ENCODE results near the gene PDLIM4.

The PDLIM4 gene

DNA sequence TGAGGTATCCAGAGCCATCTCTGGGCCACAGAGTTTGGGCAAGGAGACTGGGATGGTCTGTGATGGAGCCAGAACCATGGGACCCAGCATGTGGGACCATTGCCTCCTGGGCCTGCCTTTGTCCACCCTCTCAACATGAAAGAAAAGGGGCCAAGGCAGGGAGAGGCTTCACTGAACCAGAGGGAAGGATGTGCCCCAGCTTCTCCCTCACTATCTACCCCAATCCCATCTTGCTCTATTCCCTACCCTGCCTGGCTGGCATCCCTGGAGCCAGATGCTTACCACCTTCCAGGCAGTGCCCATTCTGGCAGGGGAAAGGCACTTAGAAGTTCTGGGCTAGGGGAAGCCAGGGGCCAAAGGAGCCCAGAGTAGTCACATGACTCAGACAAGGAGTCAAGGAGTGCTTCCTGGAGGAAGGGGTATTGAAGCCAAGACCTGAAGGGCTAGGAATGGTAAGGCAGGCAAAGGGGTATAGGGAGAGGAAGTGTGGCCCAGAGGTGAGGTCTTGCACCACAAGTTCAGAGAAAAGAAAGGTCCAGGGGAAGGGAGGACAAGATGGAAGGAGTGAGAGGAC is 9.8 kb downstream of the PDLIM4 start:
- H3K9ac ChIP-seq (ENCODE audit: low read depth in 1 of 2, low read length in 2 of 2): no peak overlapping the region
- peaks cover 13 to 30% of the 10 kb centered on the region in 2 donors for H3K4me1 ChIP-seq (ENCODE audit: control insufficient read depth in 2 of 2, insufficient read depth in 2 of 2, low read length in 2 of 2)
- H3K27ac ChIP-seq (ENCODE audit: low read depth in 2 of 2, low read length in 2 of 2): no peak overlapping the region
- no peaks in the 10 kb centered on the region for H3K9me3 ChIP-seq (ENCODE audit: control insufficient read depth in 2 of 2, low read length in 2 of 2)
- H3K4me3 ChIP-seq (ENCODE audit: low read length in 2 of 2): no peak overlapping the region
- no peaks in the 10 kb centered on the region for H3K27me3 ChIP-seq (ENCODE audit: control insufficient read depth in 2 of 2, insufficient read depth in 2 of 2, low read length in 2 of 2)
- H3K36me3 ChIP-seq (ENCODE audit: control insufficient read depth in 2 of 2, insufficient read depth in 2 of 2, low read length in 2 of 2): no peaks in the 10 kb centered on the region

DNA sequence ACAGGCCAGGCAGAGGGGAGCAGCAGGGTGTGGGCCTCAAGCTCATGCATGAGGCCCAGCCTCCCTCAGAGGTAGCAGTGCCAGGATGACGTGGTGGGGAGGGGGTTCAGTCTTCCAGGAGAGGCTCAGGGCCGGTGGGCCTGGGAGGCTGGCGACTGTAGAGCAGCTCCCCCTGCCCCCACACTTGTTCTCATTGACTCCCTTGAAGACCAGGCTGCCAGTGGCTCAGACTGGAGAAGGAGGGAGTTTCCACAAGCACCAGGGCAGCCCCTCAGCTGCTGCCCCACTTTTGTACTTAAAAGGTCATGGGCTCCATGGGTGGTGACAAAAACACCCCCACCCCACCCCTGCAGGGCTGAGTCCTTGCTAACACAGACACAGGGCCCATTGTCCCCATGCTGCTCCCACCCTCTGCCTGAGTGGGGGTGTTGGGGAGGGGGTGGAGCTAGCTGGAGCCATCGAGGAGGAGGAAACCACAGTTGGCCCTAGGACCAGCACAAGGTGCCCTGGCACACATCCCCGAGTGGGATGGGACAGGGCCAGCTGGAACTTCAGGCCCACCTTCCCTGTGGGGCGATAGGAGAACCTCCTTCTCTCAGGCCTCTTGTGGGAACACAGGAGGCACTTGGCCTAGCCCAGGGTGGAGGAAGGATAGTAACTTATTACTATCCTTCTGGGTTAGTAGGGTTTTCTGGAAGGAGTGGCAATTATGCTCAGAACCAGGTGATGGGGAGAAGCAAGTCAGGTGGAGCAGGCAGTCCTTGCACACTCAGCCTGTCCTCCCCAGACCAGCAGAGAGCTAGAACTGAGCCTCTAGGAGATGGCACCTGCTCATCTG is 10.7 kb downstream of the PDLIM4 start:
- H3K9me3 ChIP-seq (ENCODE audit: control insufficient read depth in 2 of 2, low read length in 2 of 2): no peaks in the 10 kb centered on the region
- peaks cover 17 to 37% of the 10 kb centered on the region in 2 donors for H3K4me1 ChIP-seq (ENCODE audit: control insufficient read depth in 2 of 2, insufficient read depth in 2 of 2, low read length in 2 of 2)
- no peak overlapping the region for H3K9ac ChIP-seq (ENCODE audit: low read depth in 1 of 2, low read length in 2 of 2)
- no peak overlapping the region for H3K4me3 ChIP-seq (ENCODE audit: low read length in 2 of 2)
- H3K27ac ChIP-seq (ENCODE audit: low read depth in 2 of 2, low read length in 2 of 2): no peak overlapping the region
- H3K36me3 ChIP-seq (ENCODE audit: control insufficient read depth in 2 of 2, insufficient read depth in 2 of 2, low read length in 2 of 2): no peaks in the 10 kb centered on the region
- no peaks in the 10 kb centered on the region for H3K27me3 ChIP-seq (ENCODE audit: control insufficient read depth in 2 of 2, insufficient read depth in 2 of 2, low read length in 2 of 2)

DNA sequence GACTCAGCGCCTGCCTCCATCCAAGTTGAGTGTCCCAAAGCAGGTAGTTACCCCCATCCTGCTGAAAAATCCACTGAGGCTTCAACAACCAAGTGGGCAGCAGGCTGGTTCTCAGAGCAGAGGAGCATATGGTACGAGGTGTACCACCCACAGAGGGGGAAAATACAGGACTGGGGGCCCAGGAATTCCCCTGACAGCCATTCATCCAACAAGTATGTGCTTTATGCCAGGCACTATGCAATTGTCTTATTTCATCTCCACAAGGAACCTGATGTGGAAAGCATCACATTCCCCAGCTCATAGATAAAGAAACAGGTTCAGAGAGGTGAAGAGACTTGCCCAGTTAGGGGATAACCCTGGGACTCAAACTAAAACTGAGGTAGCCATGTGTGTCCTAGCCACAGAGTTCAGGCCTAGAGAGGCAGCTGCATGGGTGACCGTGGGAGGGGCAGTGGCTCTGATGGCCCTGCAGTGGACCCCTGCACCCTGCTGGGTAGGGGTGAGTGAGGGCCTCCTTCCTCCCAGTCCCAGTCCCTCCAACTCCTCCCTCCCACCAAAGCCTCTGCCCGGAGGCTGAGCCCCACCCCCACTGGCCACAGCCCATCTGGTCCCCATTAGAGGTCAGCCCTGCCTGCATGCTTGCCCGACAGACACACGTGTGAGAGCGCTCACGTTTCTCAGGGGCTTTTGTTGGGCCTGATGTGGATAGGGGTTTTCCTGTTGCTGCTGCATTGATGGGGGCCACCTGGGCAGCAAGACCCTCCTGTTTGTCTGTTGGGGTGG is 11.5 kb downstream of the PDLIM4 start:
- no peak overlapping the region for H3K9ac ChIP-seq (ENCODE audit: low read depth in 1 of 2, low read length in 2 of 2)
- no peak overlapping the region for H3K27ac ChIP-seq (ENCODE audit: low read depth in 2 of 2, low read length in 2 of 2)
- no peaks in the 10 kb centered on the region for H3K36me3 ChIP-seq (ENCODE audit: control insufficient read depth in 2 of 2, insufficient read depth in 2 of 2, low read length in 2 of 2)
- peaks cover 21 to 39% of the 10 kb centered on the region in 2 donors for H3K4me1 ChIP-seq (ENCODE audit: control insufficient read depth in 2 of 2, insufficient read depth in 2 of 2, low read length in 2 of 2)
- no peak overlapping the region for H3K4me3 ChIP-seq (ENCODE audit: low read length in 2 of 2)
- H3K27me3 ChIP-seq (ENCODE audit: control insufficient read depth in 2 of 2, insufficient read depth in 2 of 2, low read length in 2 of 2): no peaks in the 10 kb centered on the region
- no peaks in the 10 kb centered on the region for H3K9me3 ChIP-seq (ENCODE audit: control insufficient read depth in 2 of 2, low read length in 2 of 2)

DNA sequence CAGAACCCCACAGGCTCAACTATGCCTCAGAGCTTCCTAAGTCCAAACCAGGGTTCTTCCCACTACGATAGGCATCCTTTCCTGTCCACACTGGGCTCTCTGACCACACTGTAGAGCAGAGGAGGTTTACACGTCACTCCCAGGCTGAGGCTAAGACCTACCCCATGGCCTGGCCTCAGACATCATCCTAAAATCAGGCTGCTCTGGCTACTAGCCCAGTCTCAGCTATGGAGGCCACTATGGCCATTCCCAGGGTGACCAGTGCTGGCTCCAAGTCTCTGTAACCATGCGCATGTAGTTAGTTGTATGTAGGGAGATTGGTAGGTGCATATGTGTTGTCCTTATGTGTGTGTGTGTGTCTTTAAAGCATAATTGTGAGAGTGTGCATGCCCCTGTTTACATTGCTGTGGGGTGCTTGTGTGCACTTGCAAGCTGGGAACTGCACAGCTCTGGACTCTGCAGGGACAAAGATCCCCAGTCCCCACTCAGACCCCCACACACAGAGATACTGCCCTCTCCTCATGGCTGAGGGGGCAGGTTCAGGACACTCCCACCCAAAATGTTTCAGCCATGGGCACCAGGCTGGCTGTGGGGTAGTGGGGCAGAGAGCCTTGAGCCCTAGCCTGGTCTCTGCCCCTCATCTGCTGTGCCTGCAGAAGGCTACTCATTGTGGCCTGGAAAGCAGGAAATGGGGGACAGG is 12.3 kb downstream of the PDLIM4 start:
- H3K27me3 ChIP-seq (ENCODE audit: control insufficient read depth in 2 of 2, insufficient read depth in 2 of 2, low read length in 2 of 2): no peaks in the 10 kb centered on the region
- H3K9me3 ChIP-seq (ENCODE audit: control insufficient read depth in 2 of 2, low read length in 2 of 2): no peaks in the 10 kb centered on the region
- peaks cover 28 to 41% of the 10 kb centered on the region in 2 donors for H3K4me1 ChIP-seq (ENCODE audit: control insufficient read depth in 2 of 2, insufficient read depth in 2 of 2, low read length in 2 of 2)
- H3K4me3 ChIP-seq (ENCODE audit: low read length in 2 of 2): no peak overlapping the region
- no peak overlapping the region for H3K9ac ChIP-seq (ENCODE audit: low read depth in 1 of 2, low read length in 2 of 2)
- no peaks in the 10 kb centered on the region for H3K36me3 ChIP-seq (ENCODE audit: control insufficient read depth in 2 of 2, insufficient read depth in 2 of 2, low read length in 2 of 2)
- H3K27ac ChIP-seq (ENCODE audit: low read depth in 2 of 2, low read length in 2 of 2): no peak overlapping the region

DNA sequence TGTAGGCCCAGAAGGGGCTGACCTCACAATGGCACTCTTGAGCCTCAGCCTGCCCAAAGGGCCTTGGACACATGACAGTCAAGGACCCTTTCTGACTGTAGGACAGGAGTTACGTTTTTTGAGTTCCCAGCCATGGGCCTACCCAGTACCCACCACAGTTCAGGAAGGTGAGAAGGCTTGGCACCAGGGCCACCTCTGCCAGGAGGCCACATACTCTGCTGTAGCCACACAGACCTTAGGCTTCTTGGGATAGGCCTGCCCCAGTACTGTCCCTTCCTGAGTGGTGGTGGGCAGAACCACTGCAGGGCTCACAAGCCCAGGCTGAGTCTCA is 12.8 kb downstream of the PDLIM4 start:
- H3K27ac ChIP-seq (ENCODE audit: low read depth in 2 of 2, low read length in 2 of 2): no peak overlapping the region
- no peak overlapping the region for H3K9ac ChIP-seq (ENCODE audit: low read depth in 1 of 2, low read length in 2 of 2)
- H3K9me3 ChIP-seq (ENCODE audit: control insufficient read depth in 2 of 2, low read length in 2 of 2): no peaks in the 10 kb centered on the region
- no peaks in the 10 kb centered on the region for H3K27me3 ChIP-seq (ENCODE audit: control insufficient read depth in 2 of 2, insufficient read depth in 2 of 2, low read length in 2 of 2)
- H3K36me3 ChIP-seq (ENCODE audit: control insufficient read depth in 2 of 2, insufficient read depth in 2 of 2, low read length in 2 of 2): no peaks in the 10 kb centered on the region
- H3K4me1 ChIP-seq (ENCODE audit: control insufficient read depth in 2 of 2, insufficient read depth in 2 of 2, low read length in 2 of 2): peaks cover 24 to 37% of the 10 kb centered on the region in 2 donors
- H3K4me3 ChIP-seq (ENCODE audit: low read length in 2 of 2): no peak overlapping the region

DNA sequence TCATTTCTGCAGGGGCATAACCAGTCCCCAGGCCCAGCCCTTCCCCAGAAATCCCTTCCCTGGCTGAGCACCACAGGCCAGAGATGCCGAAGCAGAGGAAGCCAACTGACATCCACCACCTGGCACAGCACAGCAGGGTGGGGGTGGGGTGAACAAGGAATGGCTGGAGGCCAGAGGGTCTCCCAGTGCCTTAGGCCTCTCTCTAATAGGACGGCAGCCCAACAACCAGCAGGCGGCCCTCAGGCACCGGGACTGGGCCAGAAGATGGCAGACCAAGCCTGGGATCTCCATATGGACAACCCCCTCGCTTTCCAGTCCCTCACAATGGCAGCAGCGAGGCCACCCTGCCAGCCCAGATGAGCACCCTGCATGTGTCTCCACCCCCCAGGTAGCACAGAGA is 13.2 kb downstream of the PDLIM4 start:
- Histone ChIP-seq H3K36me3 (ENCODE audit: control insufficient read depth in 2 of 2, insufficient read depth in 2 of 2, low read length in 2 of 2) (no peaks in the 10 kb centered on the region), H3K4me1 (ENCODE audit: control insufficient read depth in 2 of 2, insufficient read depth in 2 of 2, low read length in 2 of 2) (peaks cover 21 to 33% of the 10 kb centered on the region in 2 donors), H3K4me3 (ENCODE audit: low read length in 2 of 2) (no peak overlapping the region), H3K27me3 (ENCODE audit: control insufficient read depth in 2 of 2, insufficient read depth in 2 of 2, low read length in 2 of 2) (no peaks in the 10 kb centered on the region), H3K9me3 (ENCODE audit: control insufficient read depth in 2 of 2, low read length in 2 of 2) (no peaks in the 10 kb centered on the region), H3K27ac (ENCODE audit: low read depth in 2 of 2, low read length in 2 of 2) (no peak overlapping the region), H3K9ac (ENCODE audit: low read depth in 1 of 2, low read length in 2 of 2) (no peak overlapping the region)

DNA sequence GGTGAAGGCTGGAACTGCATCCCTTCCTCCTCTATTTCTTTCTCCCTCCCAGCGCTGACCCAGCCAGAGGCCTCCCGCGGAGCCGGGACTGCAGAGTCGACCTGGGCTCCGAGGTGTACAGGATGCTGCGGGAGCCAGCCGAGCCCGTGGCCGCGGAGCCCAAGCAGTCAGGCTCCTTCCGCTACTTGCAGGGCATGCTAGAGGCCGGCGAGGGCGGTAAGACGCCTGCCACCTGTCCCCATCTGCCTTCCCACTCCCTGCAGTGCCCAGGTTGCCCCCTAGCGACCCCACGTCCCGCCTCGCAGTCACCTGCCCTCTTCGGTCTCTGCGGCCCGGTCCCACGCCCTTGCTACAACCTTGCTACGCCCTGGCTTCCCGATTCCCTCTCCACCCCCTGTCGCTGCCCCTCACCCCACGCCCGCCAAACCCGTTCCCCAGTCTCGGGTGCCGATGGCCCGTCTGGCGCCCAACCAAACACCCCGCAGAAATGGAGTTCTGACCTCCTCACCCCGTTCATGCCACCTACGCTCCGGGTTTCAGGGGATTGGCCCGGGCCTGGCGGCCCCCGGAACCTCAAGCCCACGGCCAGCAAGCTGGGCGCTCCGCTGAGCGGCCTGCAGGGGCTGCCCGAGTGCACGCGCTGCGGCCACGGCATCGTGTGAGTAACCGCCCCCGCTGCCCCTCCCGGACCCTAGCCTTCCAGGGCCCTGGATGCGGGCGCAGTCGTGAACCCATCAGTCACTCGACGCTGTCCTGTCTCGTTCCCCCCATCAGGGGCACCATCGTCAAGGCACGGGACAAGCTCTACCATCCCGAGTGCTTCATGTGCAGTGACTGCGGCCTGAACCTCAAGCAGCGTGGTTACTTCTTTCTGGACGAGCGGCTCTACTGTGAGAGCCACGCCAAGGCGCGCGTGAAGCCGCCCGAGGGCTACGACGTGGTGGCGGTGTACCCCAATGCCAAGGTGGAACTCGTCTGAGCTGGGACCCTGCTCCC is 14.1 kb downstream of the PDLIM4 start:
- Histone ChIP-seq H3K9ac (ENCODE audit: low read depth in 1 of 2, low read length in 2 of 2) (no peak overlapping the region), H3K4me3 (ENCODE audit: low read length in 2 of 2) (no peak overlapping the region), H3K9me3 (ENCODE audit: control insufficient read depth in 2 of 2, low read length in 2 of 2) (no peaks in the 10 kb centered on the region), H3K36me3 (ENCODE audit: control insufficient read depth in 2 of 2, insufficient read depth in 2 of 2, low read length in 2 of 2) (no peaks in the 10 kb centered on the region), H3K27ac (ENCODE audit: low read depth in 2 of 2, low read length in 2 of 2) (no peak overlapping the region), H3K27me3 (ENCODE audit: control insufficient read depth in 2 of 2, insufficient read depth in 2 of 2, low read length in 2 of 2) (no peaks in the 10 kb centered on the region), H3K4me1 (ENCODE audit: control insufficient read depth in 2 of 2, insufficient read depth in 2 of 2, low read length in 2 of 2) (peaks cover 15 to 25% of the 10 kb centered on the region in 2 donors)

DNA sequence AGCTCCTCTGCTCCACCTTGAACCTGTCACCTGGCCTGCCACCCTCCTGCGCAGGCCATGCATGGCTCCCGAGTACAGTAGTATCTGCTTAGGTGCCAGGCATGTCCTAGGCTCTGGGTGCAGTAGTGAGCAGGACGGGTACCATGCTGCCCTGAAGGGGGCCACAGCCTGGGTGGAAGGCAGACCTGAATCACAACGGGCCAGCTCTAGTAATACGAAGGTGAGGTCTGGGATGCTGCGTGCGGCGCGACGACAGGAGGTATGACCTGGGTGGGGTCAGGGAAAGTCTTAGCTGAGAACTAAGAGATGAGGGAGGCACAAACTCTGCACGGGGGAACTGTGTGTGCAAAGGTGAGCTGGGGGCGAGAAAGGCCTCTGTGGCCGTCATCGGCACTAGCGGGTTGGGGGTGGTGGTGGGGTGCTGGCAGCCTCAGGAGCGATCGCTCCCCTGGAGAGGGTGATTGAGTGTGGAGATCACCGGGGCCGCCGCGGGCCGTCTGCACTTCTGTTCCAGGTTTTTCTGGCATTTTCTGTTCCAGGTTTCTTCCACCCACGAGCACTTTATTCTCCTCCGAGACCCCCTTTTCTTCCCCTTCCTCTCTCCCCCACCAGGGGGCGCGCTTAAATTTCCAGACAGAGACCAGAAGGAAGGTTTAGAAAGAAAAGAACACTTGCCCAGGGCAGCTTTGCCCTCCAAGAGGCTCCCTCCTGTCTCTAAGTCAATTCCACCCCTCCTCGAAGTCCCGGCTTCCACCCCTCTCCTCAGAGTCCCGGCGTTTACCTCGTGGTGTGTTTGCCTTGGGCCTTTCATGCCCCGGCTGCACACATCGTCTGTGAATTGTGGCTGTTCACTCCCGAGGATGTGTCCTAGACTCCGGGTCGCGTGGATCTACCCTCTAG is 15.1 kb downstream of the PDLIM4 start:
- Histone ChIP-seq H3K4me3 (ENCODE audit: low read length in 2 of 2) (peak overlapping the region; percentile 53 to 59), H3K27ac (ENCODE audit: low read depth in 2 of 2, low read length in 2 of 2) (peak overlapping the region in 1 of 2 donors; percentile 19)

More for the DNA sequence above, 15.1 kb downstream of the PDLIM4 start:
- Histone ChIP-seq H3K27me3 (ENCODE audit: control insufficient read depth in 2 of 2, insufficient read depth in 2 of 2, low read length in 2 of 2) (no peaks in the 10 kb centered on the region), H3K4me1 (ENCODE audit: control insufficient read depth in 2 of 2, insufficient read depth in 2 of 2, low read length in 2 of 2) (peaks cover 15 to 29% of the 10 kb centered on the region in 2 donors), H3K9ac (ENCODE audit: low read depth in 1 of 2, low read length in 2 of 2) (peak overlapping the region in 1 of 2 donors; percentile 48), H3K36me3 (ENCODE audit: control insufficient read depth in 2 of 2, insufficient read depth in 2 of 2, low read length in 2 of 2) (no peaks in the 10 kb centered on the region), H3K9me3 (ENCODE audit: control insufficient read depth in 2 of 2, low read length in 2 of 2) (no peaks in the 10 kb centered on the region)

Data from mucosa of rectum (tissue), 2 donors.